ENCODE data around the gene RSRP1. TPM values are rescaled to one million over a fixed set of nuclear protein-coding genes. Genes with fewer than 3 reads are reported as not detected.
"Not testable (repeated sequence)": the region's sequence is repeated elsewhere in the genome, so short reads cannot be mapped to it uniquely, and the experiment has no call there.

RSRP1 gene, protein sequence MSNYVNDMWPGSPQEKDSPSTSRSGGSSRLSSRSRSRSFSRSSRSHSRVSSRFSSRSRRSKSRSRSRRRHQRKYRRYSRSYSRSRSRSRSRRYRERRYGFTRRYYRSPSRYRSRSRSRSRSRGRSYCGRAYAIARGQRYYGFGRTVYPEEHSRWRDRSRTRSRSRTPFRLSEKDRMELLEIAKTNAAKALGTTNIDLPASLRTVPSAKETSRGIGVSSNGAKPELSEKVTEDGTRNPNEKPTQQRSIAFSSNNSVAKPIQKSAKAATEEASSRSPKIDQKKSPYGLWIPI
- total RNA-seq, result 10 to 100 TPM; 40.3 to 57.4 TPM
- long read RNA-seq, partial matches to known transcripts, result 3 of 8 reads
- long read RNA-seq, other reads (novel, unspliced or antisense), result 4 of 8 reads

DNA sequence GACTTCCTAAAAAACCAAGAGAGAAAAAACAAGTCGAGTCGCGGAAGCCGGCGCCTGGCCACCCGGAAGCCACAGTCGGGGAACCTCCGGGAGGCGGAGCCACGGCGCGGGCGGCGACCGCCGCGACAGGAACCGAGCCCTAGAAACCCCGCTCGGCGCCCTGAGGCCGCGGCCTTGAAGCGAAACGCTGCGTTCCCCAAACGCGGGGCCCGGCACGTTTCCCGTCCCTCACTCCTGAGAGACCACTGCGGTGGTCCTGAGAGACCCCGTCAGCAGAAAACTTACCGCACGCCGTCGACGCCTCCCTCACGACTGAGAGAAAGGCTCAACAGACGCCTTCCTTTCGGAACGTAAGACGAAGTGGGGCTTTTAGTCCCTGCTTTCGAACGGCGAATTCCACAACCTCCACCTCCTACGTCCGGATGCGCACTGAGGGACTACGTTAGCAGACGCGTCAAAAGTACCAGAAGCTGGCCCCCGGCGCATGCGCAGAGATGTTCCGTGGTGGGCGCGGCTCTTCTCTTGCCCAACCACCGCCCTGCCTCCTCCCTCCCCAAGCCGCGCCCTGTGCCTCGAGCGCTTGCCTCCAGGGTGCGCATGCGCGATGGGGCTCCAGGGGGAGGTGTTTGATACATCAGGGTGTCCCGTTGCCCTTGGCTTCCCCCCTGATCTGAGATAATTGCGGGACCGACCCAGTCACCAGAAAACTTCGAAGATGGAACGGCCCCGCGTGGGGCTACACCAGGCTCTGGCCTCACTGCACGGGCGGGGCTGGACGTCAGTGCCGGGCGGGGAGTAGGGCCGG is at the start of gene RSRP1:
Gene RSRP1, minus strand, starts transcription at position 431 of the 805 bp plus-strand sequence. CDS start 491 bp downstream, outside the sequence.
- ATAC-seq (peak; percentile 92 to 96), DNase-seq (peak; percentile 100)
- intact Hi-C loops (cut with DNase I), result no loop called here

DNA sequence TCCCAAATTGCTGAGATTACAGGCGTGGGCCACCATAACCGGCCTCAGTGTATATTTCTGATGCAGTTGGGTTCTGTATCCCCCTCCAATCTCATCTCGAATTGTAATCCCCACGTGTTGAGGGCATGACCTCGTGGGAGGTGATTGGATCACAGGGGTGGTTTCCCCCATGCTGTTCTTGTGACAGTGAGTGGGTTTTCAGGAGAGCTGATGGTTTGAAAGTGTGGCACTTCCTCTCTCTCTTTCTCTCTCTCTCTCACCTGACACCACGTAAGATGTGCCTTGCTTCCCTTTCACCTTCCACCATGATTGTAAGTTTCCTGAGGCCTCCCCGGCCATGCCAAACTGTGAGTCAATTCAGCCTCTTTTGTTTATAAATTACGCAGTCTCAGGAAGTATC is 49.2 kb upstream of the RSRP1 start:
- ATAC-seq; DNase-seq; intact Hi-C loops (cut with DNase I): not testable (repeated sequence)

DNA sequence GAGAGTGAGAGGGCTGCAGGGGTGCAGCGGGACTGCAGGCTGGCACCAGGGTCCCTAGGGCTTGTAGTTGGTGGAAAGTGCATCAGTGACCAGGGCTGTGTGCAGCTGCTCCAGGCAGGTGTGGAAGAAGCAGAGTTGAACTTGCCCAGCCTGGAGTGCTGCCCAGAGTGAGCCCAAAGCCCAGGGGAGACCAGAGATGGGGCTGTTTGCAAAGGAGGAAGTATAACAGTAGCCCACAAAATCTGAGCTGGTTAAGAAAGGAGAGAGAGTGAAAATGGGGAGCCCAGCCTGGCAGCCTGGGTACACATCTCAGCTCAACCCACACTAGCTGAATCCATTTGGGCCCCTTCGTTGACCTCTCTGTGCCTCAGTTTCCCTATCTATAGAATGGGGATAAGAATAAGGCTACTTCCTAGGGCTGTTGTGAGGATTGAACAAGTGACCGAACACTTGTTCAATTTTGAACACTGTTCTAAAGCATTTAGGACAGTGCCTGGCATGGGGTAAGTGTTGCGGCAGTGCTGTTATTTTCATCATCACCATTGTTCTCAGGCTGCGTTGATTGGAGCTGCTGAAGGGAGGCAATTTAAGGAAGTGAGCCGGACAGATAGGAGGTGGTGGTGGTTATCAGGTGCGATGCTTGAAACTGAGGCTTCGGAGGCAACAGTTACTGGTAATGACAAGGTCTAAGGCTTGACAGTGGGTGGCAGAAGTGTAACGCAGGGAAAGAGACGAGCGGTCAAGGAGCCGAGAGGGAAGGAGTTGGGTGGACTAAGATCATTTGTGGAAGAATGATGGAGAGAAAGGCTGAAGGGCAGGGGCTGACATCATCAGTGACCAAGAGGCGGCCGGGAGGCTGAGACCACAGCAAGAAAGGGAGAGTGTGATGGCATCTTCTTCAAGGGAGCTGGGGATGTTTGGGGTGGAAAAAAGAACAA is 47.9 kb upstream of the RSRP1 start:
- intact Hi-C loops (cut with DNase I); DNase-seq: not testable (repeated sequence)
- ATAC-seq, result peak in 1 of 2 donors; percentile 74

DNA sequence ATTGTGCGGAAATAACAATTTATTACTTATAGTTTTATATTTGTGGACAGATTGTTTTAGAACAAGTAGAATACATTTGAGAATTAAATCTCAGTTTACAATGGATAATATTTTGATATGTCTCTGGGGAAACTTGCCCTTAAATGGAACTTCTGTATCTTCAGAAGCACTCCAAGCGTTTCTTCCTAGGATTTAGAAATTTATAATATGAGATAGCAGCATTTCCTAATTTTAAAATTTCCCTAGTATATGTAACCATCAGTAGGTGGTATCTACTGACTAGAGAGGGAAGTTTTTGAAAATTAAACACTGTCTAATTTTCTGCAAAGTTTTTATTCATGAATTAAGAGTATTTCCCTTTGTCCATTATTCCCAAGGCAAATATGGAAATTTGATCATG is 46.2 kb upstream of the RSRP1 start:
- DNase-seq; ATAC-seq; intact Hi-C loops (cut with DNase I): not testable (repeated sequence)

DNA sequence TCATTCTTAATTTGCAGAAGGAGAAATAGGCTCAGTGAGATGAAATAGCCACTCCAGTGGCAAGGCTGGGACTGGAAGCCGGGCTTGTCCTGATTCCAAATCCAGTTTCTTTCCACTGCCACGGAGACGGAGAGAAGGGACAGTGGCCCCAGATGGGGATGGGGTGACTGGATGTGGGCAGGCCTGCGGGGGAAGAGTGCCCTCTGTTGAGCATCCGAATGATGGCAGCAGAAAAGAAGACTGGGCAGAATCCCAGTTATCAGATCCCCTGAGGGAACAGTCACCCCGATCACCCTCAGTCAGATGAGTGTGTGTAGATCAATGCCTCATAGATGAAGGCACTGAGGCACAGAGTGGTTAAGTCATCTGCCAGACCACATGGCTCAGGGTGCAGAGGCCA is 42.8 kb upstream of the RSRP1 start:
- ATAC-seq, result peak in 1 of 2 donors; percentile 67
- intact Hi-C loops (cut with DNase I); DNase-seq: not testable (repeated sequence)

DNA sequence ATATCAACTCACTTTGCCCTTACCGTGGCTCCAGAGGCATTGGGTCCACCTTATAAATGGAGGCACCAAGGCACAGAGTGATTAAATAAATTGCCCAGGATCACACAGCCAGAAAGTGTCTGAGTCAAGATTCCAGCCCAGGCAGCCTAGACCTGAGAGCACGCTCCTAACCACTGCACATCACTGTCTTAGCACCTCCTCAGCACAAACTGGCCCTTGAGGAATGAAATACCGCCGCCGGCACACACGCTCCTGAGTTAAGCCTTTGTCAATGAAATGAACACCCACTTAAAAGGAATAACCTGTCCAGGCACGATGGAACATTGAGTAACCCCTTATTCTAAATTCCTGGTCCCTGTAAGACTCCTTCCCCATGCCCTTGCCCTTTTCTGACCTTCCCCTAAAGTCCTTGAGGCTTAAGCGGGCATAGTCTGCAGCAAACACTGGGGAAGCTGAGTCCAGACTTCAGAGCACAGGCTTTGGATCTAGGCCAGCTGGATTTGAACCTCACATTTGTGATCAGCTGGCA is 41.4 kb upstream of the RSRP1 start:
- intact Hi-C loops (cut with DNase I), result not testable (repeated sequence)

DNA sequence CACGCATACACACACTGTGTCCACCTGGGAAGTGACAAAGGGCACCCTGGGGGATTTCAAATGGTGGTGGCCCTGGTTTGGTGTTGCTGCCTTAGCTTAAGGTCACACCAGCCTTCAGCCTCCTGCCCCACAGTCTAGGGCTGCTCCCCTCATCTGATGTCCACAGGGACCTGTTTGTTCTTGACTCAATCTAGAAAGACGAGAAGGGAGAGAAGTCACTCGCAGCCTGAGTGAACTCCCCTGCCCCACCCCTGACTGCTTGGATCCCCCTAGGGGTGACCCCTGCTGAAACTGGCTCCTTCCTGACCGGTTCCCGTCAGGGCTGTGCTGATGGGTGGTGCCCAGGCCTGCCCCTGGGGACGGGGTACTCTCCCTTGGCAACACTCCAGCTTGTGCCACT is 39.9 kb upstream of the RSRP1 start:
- intact Hi-C loops (cut with DNase I); DNase-seq: not testable (repeated sequence)
- peak in 1 of 2 donors; percentile 11 for ATAC-seq

More for the DNA sequence above, 41.4 kb upstream of the RSRP1 start:
- not testable (repeated sequence) for DNase-seq, ATAC-seq

DNA sequence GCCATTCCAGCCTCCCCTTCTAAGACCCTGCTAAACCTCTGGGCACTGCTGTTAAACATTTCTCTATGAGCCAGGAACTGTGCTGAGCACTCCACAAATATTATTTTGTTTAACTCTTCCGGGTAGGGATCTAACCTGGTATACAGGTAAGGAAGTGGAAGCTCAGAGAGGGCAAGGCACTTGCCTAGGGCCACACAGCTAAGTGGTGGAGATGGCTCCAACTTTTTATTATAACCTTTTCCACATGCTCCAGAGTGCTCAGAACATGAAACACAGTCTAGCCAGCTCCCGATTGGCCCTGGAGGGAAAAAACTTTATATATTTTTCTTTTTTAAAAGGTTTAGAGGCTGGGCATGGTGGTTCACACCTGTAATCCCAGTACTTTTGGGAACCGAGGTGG is 38.6 kb upstream of the RSRP1 start:
- intact Hi-C loops (cut with DNase I); ATAC-seq; DNase-seq: not testable (repeated sequence)

DNA sequence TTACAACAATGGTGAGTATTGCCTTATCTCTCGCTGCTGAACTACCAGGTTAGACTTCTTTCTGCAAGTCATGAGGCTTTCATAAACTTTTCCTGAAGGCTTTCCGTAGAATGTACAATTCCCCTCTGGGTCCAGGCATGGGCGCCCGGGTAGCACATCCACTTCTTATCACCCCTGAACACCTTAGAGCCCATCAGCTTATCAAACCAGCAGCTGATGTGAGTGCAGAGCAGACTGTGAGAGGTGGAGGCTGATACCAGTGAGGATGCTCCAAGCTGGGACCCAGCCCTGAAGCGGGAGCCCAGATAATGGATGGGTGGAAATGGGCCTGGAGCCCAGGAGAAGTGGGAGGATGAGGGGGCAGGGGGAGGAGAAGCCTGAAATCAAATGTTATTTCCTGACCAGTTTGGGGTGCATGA is 32.4 kb upstream of the RSRP1 start:
- intact Hi-C loops (cut with DNase I); DNase-seq; ATAC-seq: not testable (repeated sequence)

DNA sequence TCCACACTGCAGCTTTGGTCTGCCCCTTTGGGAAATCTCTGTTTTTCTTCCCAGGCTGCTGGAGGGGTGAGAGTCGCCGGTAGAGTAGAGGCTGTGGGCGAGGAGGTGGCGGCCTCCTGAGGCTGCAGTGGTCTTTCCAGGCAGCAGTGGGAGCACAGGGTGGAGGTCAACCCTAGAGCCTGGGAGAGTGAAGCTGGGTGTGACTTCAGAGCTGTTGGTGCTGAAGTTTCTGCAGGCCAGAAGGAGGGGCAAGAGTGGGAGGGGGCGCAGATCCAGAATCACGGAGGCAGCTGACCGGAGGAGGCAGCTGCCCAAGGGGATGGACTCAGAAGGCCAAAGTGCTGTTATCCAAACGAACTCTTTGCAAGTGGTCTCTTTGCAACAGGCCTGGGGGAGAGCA is 31.5 kb upstream of the RSRP1 start:
- intact Hi-C loops (cut with DNase I); ATAC-seq; DNase-seq: not testable (repeated sequence)

DNA sequence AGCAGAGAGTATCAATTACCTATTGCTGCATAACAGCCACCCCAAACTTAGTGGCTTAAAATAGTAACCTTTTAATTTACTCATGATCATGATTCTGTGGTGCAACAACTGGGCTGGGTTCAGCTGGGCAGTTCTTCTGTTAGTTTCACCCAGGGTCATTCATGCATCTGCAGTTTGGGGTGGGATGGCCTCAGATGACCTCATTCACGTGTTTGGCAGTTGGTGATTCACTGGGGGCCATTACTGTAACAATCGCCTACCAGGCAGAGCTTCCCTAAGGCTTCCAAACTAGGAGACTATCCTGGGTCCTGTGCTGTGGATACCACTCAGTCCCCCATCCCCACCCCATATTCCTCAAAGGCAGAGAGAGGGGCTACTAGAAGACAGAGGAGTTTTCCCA is 31.1 kb upstream of the RSRP1 start:
- DNase-seq; ATAC-seq; intact Hi-C loops (cut with DNase I): not testable (repeated sequence)

DNA sequence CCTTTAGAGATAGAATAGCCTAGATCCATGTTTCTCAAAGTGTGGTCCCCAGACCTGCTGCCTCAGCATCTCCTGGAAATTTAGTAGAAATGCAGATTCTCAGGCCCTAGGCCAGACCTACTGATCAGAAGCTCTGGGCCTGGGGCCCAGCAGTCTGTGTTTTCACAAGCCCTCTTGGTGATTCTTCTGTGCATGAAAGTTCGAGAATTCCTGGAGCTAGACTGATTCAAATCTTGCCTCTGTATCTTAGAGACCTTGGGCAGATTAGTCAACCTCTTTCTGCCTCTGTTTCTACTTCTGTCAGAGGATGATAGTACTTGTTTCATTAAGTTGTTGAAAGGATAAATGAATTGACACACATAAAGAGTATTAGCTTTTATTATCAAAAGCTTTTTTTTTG is 30.0 kb upstream of the RSRP1 start:
- ATAC-seq; DNase-seq; intact Hi-C loops (cut with DNase I): not testable (repeated sequence)

DNA sequence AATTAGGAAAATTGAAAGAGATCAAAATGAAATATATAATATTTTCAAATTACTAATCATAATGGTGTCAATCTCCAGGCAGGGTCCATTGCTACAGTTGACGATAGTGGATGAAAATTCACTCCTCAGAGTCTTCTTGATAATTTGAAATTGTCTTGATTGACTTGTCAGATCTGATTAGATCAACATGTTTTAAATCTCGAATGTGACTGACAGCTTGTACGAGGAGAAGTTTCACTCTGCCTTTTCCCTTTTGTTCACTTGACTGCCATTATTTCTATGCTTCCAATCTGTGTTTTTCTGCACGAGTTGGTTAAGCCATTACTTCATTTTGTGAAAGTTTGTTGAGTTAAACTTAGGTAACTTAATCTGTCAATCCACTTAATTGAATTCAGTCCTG is 28.4 kb upstream of the RSRP1 start:
- DNase-seq; ATAC-seq; intact Hi-C loops (cut with DNase I): not testable (repeated sequence)

DNA sequence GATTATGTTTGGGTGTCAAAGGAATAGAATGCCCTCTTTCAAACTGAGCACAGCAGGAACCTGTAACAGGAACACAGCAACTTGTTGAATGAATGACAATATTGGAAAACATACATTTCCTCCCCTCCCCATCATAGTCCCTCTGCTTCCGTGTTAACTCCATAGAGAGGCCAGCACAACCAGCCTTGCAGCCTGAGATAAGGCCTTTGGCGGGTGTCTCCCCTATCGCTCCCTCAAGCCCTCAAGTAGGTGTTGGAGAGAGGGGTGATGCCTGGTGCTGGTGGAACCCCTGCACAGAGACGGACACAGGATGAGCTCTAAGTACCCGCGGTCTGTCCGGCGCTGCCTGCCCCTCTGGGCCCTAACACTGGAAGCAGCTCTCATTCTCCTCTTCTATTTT is 25.0 kb upstream of the RSRP1 start, which contains the start of gene RHD:
Gene RHD, plus strand, starts transcription at position 272 of the 400 bp plus-strand sequence. Its CDS starts 39 bp downstream, at position 311.
- ATAC-seq; DNase-seq; intact Hi-C loops (cut with DNase I): not testable (repeated sequence)

DNA sequence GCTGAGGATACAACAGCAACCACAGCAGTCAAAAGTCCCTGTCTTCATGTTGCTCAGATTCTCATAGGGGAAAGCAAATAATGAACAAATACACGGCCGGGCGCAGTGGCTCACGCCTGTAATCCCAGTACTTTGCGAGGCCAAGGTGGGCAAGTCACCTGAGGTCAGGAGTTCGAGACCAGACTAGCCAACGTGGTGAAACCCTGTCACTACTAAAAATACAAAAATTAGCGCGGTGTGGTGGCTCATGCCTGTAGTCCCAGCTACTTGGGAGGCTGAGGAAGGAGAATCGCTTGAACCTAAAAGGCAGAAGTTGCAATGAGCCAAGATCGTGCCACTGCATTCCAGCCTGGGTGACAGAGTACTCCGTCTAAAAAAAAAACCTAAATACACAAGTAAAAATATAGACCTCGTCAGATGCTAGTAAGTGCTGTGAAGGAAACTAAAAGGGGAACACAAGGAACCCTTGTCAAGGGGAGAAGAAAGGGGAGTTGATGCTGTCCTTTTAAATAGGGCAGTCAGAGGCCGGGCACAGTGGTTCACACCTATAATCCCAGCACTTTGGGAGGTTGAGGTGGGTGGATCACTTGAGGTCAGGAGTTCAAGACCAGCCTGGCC is 21.0 kb upstream of the RSRP1 start:
- intact Hi-C loops (cut with DNase I); DNase-seq; ATAC-seq: not testable (repeated sequence)

DNA sequence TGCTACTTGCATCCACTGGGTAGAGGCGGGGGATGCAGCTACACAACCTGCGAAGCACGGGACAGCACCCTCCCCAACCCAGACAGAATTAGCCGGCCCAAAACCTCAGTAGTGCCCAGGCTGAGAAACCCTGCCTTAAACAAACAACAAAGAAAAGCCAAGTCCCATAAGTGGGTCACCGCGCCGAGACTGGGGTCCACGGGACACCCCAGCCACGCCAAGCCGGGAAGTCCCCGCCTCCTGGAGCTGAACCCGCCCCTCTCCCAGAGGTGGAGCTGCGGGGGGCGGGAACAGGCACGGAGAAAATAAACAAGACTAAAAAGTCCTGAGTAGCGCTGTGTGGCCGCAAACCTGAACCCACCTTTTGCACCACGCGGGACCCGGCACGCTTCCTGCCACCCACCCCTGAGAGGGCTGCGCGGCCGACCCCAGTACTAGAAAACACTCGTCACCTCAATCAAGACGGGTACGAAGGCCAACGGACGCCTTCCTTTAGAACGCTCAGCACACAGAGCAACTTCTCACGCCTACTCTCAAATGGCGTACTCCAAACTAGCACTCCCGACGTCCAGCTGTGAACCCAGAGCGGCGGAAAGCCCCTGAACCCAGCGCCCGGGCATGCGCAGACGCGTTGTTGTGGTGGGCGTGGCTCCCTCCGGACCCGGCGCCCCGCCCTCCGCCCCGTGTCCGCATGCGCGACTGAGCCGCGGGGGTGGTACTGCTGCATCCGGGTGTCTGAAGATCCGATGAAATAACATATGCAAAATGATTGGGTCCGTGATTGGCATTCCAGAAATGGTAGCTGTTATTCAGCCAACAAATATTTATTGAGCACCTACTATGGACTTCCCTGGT is 20.3 kb upstream of the RSRP1 start:
- DNase-seq; intact Hi-C loops (cut with DNase I): not testable (repeated sequence)
- peak; percentile 98 for ATAC-seq

All from left cardiac atrium (tissue), 4 donors.